PC-9 (cell line): Measurements from ENCODE around the gene FAM217A.

Experiments
- CTCF ChIP-seq: fragments of 200-600 bp; sonication (generic); conservative IDR thresholded peaks from 2 replicates; pipeline ENCODE4 v1.6.1; 2017; ENCODE audit warnings: mixed run types, antibody characterized with exemption, mild to moderate bottlenecking, moderate library complexity
- EZH2 ChIP-seq: fragments of 200-600 bp; sonication (generic); IDR thresholded peaks from 2 replicates; pipeline ENCODE4 v1.8.0; 2017; ENCODE audit warnings: antibody characterized with exemption, low read depth

GRCh38 chr6:4100655-4101054, 21.7 kb upstream of the FAM217A start:
- TF ChIP-seq CTCF: no peak
- TF ChIP-seq EZH2: no peak
